HL-60/S4 (cell line): Measurements from ENCODE around the gene HPGDS.
"Not testable (repeated sequence)": the region's sequence is repeated elsewhere in the genome, so short reads cannot be mapped to it uniquely, and the experiment has no call there.

Experiments
- in situ Hi-C: fragments of 300-500 bp; cut with MboI; formaldehyde crosslinking; loops from 2 replicates; pipeline ENCODE4 v1.14.3; 2022; ENCODE audit warnings: low sequenced_read_pairs

The HPGDS gene

GRCh38 chr4:94332983-94333590 is 9.5 kb downstream of the HPGDS start:
- in situ Hi-C loops, result no loop called here

DNA sequence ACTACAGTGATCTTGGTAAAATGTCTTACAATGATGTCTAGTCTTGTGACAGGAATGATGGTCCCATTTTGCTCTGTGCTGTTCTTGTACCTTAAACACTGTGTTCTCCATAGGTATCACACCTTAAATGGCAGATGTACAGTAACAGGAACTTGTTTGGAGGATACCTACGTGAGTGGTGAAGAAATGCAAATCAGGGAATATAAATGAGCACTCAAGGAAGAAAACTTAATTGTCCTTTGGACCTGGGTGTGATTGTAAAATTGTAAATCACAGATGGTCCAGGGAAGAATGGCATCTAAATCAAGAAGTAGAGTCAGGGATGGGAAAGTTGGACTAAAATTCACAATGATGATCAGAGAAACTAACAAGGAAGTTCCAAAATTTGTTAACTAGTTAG is 12.7 kb downstream of the HPGDS start:
- in situ Hi-C loops, result no loop called here

- in situ Hi-C loops, result no loop called here
Measured at GRCh38 chr4:94325835-94326234, 16.8 kb downstream of the HPGDS start.

GRCh38 chr4:94319927-94320326 is 22.7 kb downstream of the HPGDS start:
- in situ Hi-C loops, result not testable (repeated sequence)

GRCh38 chr4:94307231-94307871 is 35.3 kb downstream of the HPGDS start:
- in situ Hi-C loops, result no loop called here

- in situ Hi-C loops, result no loop called here
Measured at GRCh38 chr4:94306713-94307112, 35.9 kb downstream of the HPGDS start.

- in situ Hi-C loops, result no loop called here
Measured at GRCh38 chr4:94305466-94306225, 37.0 kb downstream of the HPGDS start.

DNA sequence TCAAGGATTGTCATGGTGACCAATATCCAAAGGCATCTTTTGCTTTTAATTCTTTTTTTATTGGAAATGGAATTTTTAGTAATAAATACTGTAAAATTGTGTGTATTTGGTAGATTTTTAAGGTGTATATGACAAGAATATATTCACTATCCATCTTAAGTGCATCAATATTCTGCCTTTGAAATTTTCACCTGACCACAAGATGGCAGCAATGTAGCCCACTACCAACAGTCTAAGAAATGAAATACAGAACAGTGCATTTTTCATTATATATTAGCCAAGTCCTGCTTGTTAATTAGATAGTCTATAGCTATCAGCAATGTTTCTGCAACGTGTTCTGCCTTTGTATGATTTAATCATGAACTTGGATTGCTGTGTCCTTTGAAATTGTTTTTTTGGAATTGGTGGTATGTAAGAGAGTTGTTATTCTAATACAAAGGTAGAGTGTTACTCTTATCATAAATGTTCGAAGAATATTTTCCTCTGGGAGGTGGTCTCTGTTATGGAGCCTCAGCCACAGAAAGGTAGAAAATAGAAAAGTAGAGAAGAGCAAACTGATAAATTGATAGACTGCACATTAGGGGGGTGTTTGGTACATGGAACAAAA is 38.2 kb downstream of the HPGDS start:
- in situ Hi-C loops, result no loop called here

DNA sequence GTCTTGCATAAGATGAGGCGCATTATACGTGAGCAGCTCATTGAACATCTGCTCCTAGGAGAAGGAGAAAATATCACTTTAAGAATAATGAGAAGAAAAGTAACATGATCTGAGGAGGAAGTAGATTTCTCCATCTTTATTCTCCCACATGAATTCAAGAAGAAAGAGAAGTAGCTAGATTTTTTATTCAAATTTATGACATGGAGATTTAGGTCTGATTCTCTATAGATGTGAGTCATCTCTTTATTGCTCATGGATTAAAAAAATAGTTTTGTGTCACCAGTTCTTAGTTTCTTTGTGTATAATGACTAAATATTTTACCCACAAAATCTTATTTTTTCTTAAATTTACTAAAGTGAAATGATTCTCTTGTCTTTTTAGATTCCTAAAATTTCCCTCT is 40.4 kb downstream of the HPGDS start:
- in situ Hi-C loops, result no loop called here

- in situ Hi-C loops, result no loop called here
Measured at GRCh38 chr4:94298725-94299252, 43.8 kb downstream of the HPGDS start.

- in situ Hi-C loops, result not testable (repeated sequence)
Measured at GRCh38 chr4:94295473-94295872, 47.2 kb downstream of the HPGDS start.

- in situ Hi-C loops, result not testable (repeated sequence)
Measured at GRCh38 chr4:94293981-94294380, 48.7 kb downstream of the HPGDS start.

GRCh38 chr4:94290245-94290644 is 52.4 kb downstream of the HPGDS start:
- in situ Hi-C loops, result no loop called here

DNA sequence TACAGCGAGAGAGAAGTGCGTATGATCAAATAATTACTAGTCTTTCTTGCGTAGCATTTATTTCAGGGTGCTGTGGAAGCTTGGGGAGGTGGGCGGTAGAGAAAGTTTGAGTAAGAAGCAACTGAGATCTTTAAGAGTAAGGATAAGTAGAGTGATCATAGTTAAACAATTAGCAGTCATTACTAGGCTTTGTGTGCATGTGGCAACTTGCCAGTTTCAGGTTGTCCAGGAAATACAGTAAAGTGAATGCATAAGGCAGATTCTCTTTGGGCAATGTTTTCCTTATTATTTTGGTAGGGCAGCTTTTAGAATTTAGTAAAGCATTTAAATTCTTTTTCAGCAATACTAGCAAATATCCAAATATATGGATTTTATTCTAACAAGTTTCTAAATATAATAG is 57.0 kb downstream of the HPGDS start:
- in situ Hi-C loops, result no loop called here

- in situ Hi-C loops, result no loop called here
Measured at GRCh38 chr4:94284889-94285288, 57.7 kb downstream of the HPGDS start.

GRCh38 chr4:94278781-94279180 is 63.9 kb downstream of the HPGDS start:
- in situ Hi-C loops, result no loop called here

GRCh38 chr4:94277534-94277933 is 65.1 kb downstream of the HPGDS start:
- in situ Hi-C loops, result no loop called here

- in situ Hi-C loops, result no loop called here
Measured at GRCh38 chr4:94276204-94276603, 66.4 kb downstream of the HPGDS start.

GRCh38 chr4:94274912-94275311 is 67.7 kb downstream of the HPGDS start:
- in situ Hi-C loops, result no loop called here

- in situ Hi-C loops, result no loop called here
Measured at GRCh38 chr4:94271248-94271647, 71.4 kb downstream of the HPGDS start.

DNA sequence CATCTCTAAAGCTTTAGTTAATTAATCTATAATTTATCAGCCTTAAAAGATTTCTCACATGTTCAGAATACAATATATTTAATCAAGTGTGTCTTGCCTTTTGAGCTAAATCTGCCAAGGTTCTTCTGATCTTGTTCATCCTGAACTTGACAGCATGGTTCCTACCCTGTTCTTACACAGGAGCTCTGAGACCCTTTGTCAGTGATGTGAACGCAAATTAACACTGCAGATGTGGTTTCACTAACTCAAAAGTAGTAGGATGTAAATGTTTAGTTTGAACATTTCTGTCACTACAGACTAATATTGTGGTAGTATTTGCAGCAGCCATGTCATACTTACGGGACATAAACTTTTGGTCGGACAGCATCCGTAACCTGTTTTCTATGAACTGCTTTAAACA is 75.6 kb downstream of the HPGDS start:
- in situ Hi-C loops, result no loop called here
